HepG2 (cell line): Measurements from ENCODE around the gene CREB1. TPM values are rescaled to one million over a fixed set of nuclear protein-coding genes. Genes with fewer than 3 reads are reported as not detected.
A peak's percentile ranks its signal among the peaks of the same experiment; 100 is the strongest.

Experiments used
- ATAC-seq: fragments of 200-7000 bp; cut with Tn5 transposase; 3 replicates; pipeline ENCODE4 v1.9.1; 2020; ENCODE audit warnings: mild to moderate bottlenecking, moderate library complexity
- BruUV-seq: library from RNA; stranded (reverse); fragments of 400-500 nt; replicated peaks from 2 replicates; lab custom pipeline; 2021; lab: Mats Ljungman, UMichigan
- CTCF ChIA-PET: fragments of 300-600 bp; formaldehyde crosslinking; extraction: SDS; loops from one replicate; lab custom pipeline; 2021; ENCODE audit warnings: low total read pairs, inconsistent platforms, low intra/inter-chr PET ratio; lab: Yijun Ruan, JAX
- POLR2A ChIA-PET: fragments of 350-600 bp; sonication (Branson Sonifier 250); formaldehyde crosslinking; loops from one replicate; lab custom pipeline; 2020; ENCODE audit warnings: antibody characterized with exemption, inconsistent platforms; lab: Yijun Ruan, JAX
- DNase-seq: peaks from one replicate; pipeline ENCODE4 v3.0.0-alpha.2; 2015; ENCODE audit warnings: low spot score
- FAIRE-seq: peaks from 3 replicates; lab custom pipeline; 2011; peaks lifted over from hg19 to GRCh38; lab: Jason Lieb, UNC
- H2AFZ ChIP-seq: one replicate; pipeline ENCODE4 v1.6.1; 2011; ENCODE audit warnings: low read length, inconsistent platforms
- H3K27ac ChIP-seq: fragments of 300-600 bp; 3 replicates; pipeline ENCODE4 v1.8.0; 2011; ENCODE audit warnings: mixed run types, mild to moderate bottlenecking, mixed read lengths, low read length, inconsistent platforms; ENCODE audit not compliant: insufficient read depth; ENCODE audit errors: extremely low read length
- H3K27me3 ChIP-seq, 2 experiments: fragments of 200-600 bp in 1 of 2; 2 replicates in 1 of 2; 3 replicates in 1 of 2; pipeline versions ENCODE4 v1.6.0 to v1.8.0; 2011; ENCODE audit warnings: low read length in 2 of 2, mild to moderate bottlenecking in 2 of 2, moderate library complexity in 2 of 2, inconsistent platforms in 1 of 2; ENCODE audit not compliant: insufficient read depth in 2 of 2, control insufficient read depth in 1 of 2
- H3K36me3 ChIP-seq, 2 experiments: fragments of 200-600 bp in 1 of 2; replicated peaks in 1 of 2; 2 replicates in 1 of 2; 3 replicates in 1 of 2; pipeline versions ENCODE4 v1.5.1 to v1.8.0; 2011; ENCODE audit warnings: low read length in 2 of 2, inconsistent platforms in 1 of 2; ENCODE audit not compliant: insufficient read depth in 2 of 2, control insufficient read depth in 1 of 2
- H3K4me1 ChIP-seq: 2 replicates; pipeline ENCODE4 v1.5.1; 2012; ENCODE audit warnings: low read length, inconsistent platforms; ENCODE audit not compliant: insufficient read depth
- H3K4me2 ChIP-seq: 2 replicates; pipeline ENCODE4 v1.6.0; 2011; ENCODE audit warnings: low read depth, low read length, inconsistent platforms
- H3K4me3 ChIP-seq, 3 experiments: fragments of 200-600 bp in 1 of 3; sonication (generic), shearing (Covaris generic) in 1 of 3; replicated peaks in 1 of 3; 2 replicates each; pipeline ENCODE4 v1.5.1; 2011 to 2016; ENCODE audit warnings: low read length in 3 of 3, inconsistent platforms in 2 of 3, low read depth in 2 of 3, mild to moderate bottlenecking in 2 of 3, control low read depth in 1 of 3, mixed read lengths in 1 of 3; ENCODE audit not compliant: insufficient read depth in 1 of 3
- H3K79me2 ChIP-seq: one replicate; pipeline ENCODE4 v1.6.1; 2011; ENCODE audit warnings: low read length, inconsistent platforms; ENCODE audit not compliant: insufficient read depth
- H3K9ac ChIP-seq: 2 replicates; pipeline ENCODE4 v1.6.0; 2011; ENCODE audit warnings: mild to moderate bottlenecking, low read depth, low read length, inconsistent platforms; ENCODE audit not compliant: insufficient read depth
- H3K9me3 ChIP-seq: 2 replicates; pipeline ENCODE4 v1.5.1; 2012; ENCODE audit warnings: mild to moderate bottlenecking, low read length
- H4K20me1 ChIP-seq: 2 replicates; pipeline ENCODE4 v1.6.0; 2011; ENCODE audit warnings: inconsistent platforms, mild to moderate bottlenecking, low read length, moderate library complexity; ENCODE audit not compliant: insufficient read depth
- KLF16 ChIP-seq, 2 experiments: sonication (generic) in 1 of 2; formaldehyde crosslinking in 1 of 2; IDR thresholded peaks; 2 replicates each; pipeline versions ENCODE4 v1.6.1 to v1.8.0; 2016 to 2023; ENCODE audit warnings: missing genetic modification reagents in 2 of 2, missing compliant biosample characterization in 1 of 2
- NAIF1 ChIP-seq: sonication (generic); formaldehyde crosslinking; IDR thresholded peaks from 2 replicates; pipeline ENCODE4 v1.5.0; 2020; ENCODE audit warnings: mild to moderate bottlenecking, missing genetic modification reagents, borderline replicate concordance
- ZNF557 ChIP-seq: sonication (generic); formaldehyde crosslinking; IDR thresholded peaks from 2 replicates; pipeline ENCODE4 v1.4.0; 2020; ENCODE audit warnings: missing genetic modification reagents
- ZNF577 ChIP-seq: sonication (generic); formaldehyde crosslinking; IDR thresholded peaks from 2 replicates; pipeline ENCODE4 v1.4.0; 2020; ENCODE audit warnings: mild to moderate bottlenecking, low read depth, missing genetic modification reagents, borderline replicate concordance
- WGBS: methylation state at CpG from one replicate; pipeline ENCODE4 v1.1.6; 2017; ENCODE audit warnings: low lambda C conversion rate; 5-methylcytosine and 5-hydroxymethylcytosine counted together
- in situ Hi-C: cut with HindIII; loops from 2 replicates; pipeline ENCODE4 v1.10.0; 2017; ENCODE audit warnings: low pct_unique_long_range_greater_than_20kb; ENCODE audit not compliant: extremely low pct_ligation_motif_present
- intact Hi-C: fragments of 100-400 bp; cut with micrococcal nuclease; formaldehyde crosslinking; loops from one replicate; pipeline ENCODE4 v1.10.0; 2022; ENCODE audit not compliant: unreplicated experiment
- polyA plus RNA-seq, 8 experiments: library from polyadenylated mRNA; depleted of rRNA in 3 of 8; stranded (reverse) in 7 of 8; unstranded in 1 of 8; fragments of >200 nt; fragmentation: Illumina TruSeq in 4 of 8; extraction: Trizol in 4 of 8; gene quantifications; 2 replicates each; pipeline versions ENCODE4 v1.2.1 to v1.2.3, GENCODE V29; 2011 to 2016; ENCODE audit warnings: low read depth in 4 of 8, missing spikeins in 1 of 8, mixed read lengths in 1 of 8; ENCODE audit not compliant: insufficient read depth in 1 of 8
- total RNA-seq, 5 experiments: library from RNA; depleted of rRNA; stranded (reverse); fragments of >200 nt; fragmentation: Illumina TruSeq; extraction: Trizol; gene quantifications; 2 replicates each; pipeline ENCODE4 v1.2.3, GENCODE V29; 2016; ENCODE audit warnings: low read depth in 1 of 5
- TF ChIP-seq, protein P1 (sequence below): sonication (generic); formaldehyde crosslinking; IDR thresholded peaks from 2 replicates; pipeline ENCODE4 v1.5.1; 2020; ENCODE audit warnings: missing genetic modification reagents, mild to moderate bottlenecking, borderline replicate concordance

CREB1 gene
- total and polyA plus RNA-seq, 2 of the 13 experiments (the other 11 are each of a cell fraction or from before 2014, with no cell fraction given) = 51.8 to 51.9 TPM

DNA sequence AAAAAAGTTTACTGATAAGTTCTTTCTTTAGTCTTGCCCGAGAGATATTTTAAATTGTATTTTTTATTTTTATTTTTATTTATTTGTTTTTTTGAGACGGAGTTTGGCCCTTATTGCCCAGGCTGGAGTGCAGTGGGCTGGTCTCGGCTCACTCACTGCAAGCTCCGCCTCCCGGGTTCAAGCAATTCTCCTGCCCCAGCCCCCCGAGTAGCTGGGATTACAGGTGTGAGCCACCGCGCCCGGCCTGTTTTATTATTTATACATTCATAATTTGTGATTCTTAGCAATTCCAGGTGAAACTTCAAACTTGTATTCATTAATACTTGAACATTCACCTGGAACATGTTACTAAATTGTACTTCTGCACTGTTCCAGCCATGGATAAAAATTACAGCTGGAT, 2.9 kb downstream of the CREB1 start:
- ATAC-seq (no peak), DNase-seq (no peak)
- H3K4me2 ChIP-seq = no peak overlapping the region; the same call in 1 of the 2 replicates
- in situ Hi-C loops = loop anchor here (10.0 kb wide), 1 partner anchor 192 kb away; no protein-coding TSS in a partner anchor
- WGBS = 95% methylated on average over 9 of the region's 9 CpGs
- H3K9ac ChIP-seq = no peak overlapping the region
- no peaks in the 10 kb centered on the region; a peak in 1 of 5 replicates for H3K27me3 ChIP-seq
- intact Hi-C loops = loop anchor here (2.0 to 5.0 kb wide), 2 partner anchors 40 to 202 kb away; no protein-coding TSS in a partner anchor
- peaks cover 73% of the 10 kb centered on the region for H3K79me2 ChIP-seq
- H2AFZ ChIP-seq = no peak overlapping the region
- H3K9me3 ChIP-seq = no peaks in the 10 kb centered on the region
- no peak overlapping the region for H3K27ac ChIP-seq
- no TSS peak for BruUV-seq
- H3K4me1 ChIP-seq = peaks cover 48% of the 10 kb centered on the region
- TF ChIP-seq NAIF1 (CRISPR knock-in tag) (no peak), ZNF557 (CRISPR knock-in tag) (no peak), ZNF577 (no peak), KLF16 (CRISPR knock-in tag; IDR thresholded peaks at IDR 0.05) (0 out of 4 replicates have a peak, but pooled peaks of 1 of the 2 experiments have one; percentile 17)
- TF ChIP-seq, protein P1, sequence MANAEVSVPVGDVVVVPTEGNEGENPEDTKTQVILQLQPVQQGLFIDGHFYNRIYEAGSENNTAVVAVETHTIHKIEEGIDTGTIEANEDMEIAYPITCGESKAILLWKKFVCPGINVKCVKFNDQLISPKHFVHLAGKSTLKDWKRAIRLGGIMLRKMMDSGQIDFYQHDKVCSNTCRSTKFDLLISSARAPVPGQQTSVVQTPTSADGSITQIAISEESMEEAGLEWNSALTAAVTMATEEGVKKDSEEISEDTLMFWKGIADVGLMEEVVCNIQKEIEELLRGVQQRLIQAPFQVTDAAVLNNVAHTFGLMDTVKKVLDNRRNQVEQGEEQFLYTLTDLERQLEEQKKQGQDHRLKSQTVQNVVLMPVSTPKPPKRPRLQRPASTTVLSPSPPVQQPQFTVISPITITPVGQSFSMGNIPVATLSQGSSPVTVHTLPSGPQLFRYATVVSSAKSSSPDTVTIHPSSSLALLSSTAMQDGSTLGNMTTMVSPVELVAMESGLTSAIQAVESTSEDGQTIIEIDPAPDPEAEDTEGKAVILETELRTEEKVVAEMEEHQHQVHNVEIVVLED = no peak
- TF ChIP-seq, all 625 proteins: peak for 1
- Histone ChIP-seq H4K20me1 (peaks cover 20% of the 10 kb centered on the region; the same call in 1 of the 2 replicates), H3K4me3 (no peak overlapping the region), H3K36me3 (no peaks in the 10 kb centered on the region; a peak in 1 of 5 replicates)
- ChIA-PET CTCF (no interaction called here), POLR2A (interaction anchor here (0.6 to 4.2 kb wide), 5 partner anchors 15 to 366 kb away, joined by 3 to 24 read pairs (median 3); partner anchors contain the start of gene METTL21A)
- FAIRE-seq = no peak
